ENCODE data around the gene NLRP1.

GRCh38 chr17:5585287-5585794 lies 1.0 kb upstream of the NLRP1 start:
- TF ChIP-seq CTCF (conservative IDR thresholded peaks at IDR 0.05; ENCODE audit: low read length) = no peak
- no peak for TF ChIP-seq EZH2phosphoT487 (IDR thresholded peaks at IDR 0.05; ENCODE audit: borderline replicate concordance)

Data from Loucy (cell line).